HG03469 (cell line): ENCODE measurements around the gene TKFC.
"Not testable (repeated sequence)": the region's sequence is repeated elsewhere in the genome, so short reads cannot be mapped to it uniquely, and the experiment has no call there.

ENCODE experiments used
- ATAC-seq: cut with Tn5 transposase; IDR thresholded peaks from one replicate; pipeline ENCODE4 v1.9.1; 2021; ENCODE audit warnings: mild to moderate bottlenecking, moderate library complexity, moderate number of reproducible peaks; ENCODE audit not compliant: unreplicated experiment

The TKFC gene

GRCh38 chr11:61362542-61362875, 29.5 kb downstream of the TKFC start:
- no peak for ATAC-seq

GRCh38 chr11:61364012-61364675, 31.1 kb downstream of the TKFC start:
- no peak for ATAC-seq

DNA sequence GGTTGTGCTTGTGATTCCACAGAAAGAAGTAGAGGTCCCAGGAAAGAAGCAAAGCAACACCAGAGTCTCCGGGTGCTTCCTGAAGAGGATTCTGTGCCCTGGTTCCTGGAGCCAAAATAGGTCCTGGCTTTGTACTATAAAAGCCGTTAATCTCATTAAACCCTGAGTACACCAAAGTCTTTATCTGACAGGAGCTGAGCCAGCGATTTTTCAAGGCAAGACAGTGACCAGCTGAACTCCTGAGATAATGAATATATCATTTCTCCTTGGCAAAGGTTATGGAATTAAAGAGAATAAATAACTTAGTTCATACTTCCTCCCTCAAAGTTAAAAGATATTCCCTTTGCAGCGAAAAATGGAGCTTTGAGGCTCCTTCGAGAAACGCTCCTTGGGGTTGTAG, 34.4 kb downstream of the TKFC start:
- ATAC-seq: no peak

GRCh38 chr11:61368646-61369045, 35.6 kb downstream of the TKFC start:
- no peak for ATAC-seq

GRCh38 chr11:61369372-61370348, 36.6 kb downstream of the TKFC start:
- ATAC-seq: no peak

- no peak for ATAC-seq
Observed at GRCh38 chr11:61370349-61371005, 37.4 kb downstream of the TKFC start.

GRCh38 chr11:61372659-61373420, 39.8 kb downstream of the TKFC start:
- ATAC-seq: no peak

- ATAC-seq: no peak
Observed at GRCh38 chr11:61375761-61376108, 42.7 kb downstream of the TKFC start.

GRCh38 chr11:61377461-61378160, 44.6 kb downstream of the TKFC start:
- ATAC-seq: no peak

- ATAC-seq: no peak
Observed at GRCh38 chr11:61378713-61379313, 45.8 kb downstream of the TKFC start.

DNA sequence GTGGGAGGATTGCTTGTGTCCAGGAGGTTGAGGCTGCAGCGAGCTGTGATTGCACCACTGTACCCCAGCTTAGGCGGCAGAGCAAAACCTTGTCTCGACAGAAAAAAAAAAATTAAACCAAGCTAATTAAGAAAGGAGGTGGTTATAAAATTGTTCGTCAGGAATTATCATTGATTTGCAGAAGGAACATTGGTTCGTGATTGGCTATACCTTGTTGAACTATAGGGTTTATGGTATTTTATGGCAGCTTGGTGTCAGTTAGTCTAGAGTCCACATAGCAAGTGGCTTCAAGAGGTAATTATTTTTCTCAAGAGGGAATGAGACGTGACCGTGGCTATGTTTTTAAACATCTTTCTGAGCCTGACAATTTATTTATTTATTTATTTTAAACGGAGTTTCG, 47.9 kb downstream of the TKFC start:
- no peak for ATAC-seq

GRCh38 chr11:61383859-61384258, 50.8 kb downstream of the TKFC start:
- ATAC-seq: not testable (repeated sequence)

DNA sequence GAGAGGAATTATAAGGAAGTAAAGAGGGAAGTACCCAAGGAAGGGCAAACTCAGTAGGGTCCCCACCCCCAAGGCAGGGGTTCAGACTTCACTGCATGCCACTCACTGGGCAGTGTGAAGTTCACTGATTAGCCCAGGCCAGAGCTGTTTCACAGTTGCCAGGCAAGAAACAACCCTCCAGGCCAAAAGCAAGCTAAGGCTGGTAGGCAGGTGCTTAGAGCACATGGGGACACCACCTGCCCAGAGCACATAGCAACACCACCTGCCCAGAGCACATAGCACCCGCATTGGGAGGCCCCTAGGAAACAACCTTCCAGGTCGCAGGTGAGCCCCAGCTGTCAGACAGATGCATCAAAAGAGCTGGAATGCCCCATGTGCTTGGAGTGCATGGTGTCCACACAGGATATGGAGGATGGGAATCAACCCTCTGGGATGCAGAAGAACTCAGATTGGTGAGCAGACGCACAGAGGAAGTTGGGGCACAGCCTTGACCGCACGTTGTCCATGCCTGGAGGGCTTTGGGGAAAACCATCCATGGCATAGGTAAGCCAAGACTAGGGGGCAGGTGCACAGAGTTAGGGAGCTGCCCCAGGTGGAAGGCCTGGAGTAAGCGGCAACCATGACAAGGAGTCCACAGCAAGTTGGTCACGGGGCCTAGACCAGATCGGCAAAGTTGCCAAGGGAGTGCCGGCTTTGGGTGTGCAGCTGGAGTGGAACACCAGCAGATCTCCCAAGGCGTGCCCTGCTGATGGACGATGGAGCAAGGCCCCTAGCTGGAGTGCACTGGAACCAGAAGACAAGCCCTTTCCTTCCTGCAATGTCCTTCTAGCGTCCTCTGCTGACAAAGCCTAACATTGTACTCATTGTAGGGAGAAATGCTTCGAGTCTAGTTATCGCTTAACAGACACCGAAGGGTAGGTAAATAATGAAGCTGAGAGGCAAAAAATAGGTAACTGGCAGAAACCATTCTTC, 51.5 kb downstream of the TKFC start:
- ATAC-seq: no peak

GRCh38 chr11:61390161-61390560, 57.1 kb downstream of the TKFC start:
- no peak for ATAC-seq

DNA sequence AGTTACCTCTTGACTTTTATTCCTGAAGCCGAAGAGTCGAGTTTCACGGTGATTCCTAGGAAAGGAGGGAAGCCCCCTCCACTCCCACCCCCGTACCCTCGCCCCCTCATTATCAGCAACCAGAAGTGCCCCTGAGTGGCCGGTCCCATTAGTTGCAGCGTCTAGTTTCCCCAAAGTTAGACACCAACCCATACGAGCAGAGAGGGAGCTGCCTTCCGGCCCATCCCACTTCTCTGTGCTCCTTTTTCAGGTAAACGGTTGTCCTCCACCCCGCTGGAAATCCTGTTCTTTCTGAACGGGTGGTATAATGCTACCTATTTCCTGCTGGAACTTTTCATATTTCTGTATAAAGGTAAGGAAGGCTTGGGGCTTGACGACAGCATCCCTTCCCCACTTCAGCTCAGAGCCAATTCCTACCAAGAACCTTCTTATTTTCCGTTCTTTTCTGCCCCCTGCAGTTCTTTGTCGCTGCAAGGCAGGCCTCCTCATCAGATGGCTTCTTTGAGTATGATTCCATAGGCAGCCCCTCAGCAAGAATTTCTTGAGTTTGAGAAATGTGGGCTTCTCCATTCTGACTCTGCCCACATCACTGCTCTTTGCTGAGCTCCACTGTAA, 60.1 kb downstream of the TKFC start:
- ATAC-seq: no peak
